HepG2 (cell line): ENCODE results near the gene FNDC10. TPM values are rescaled to one million over a fixed set of nuclear protein-coding genes. Genes with fewer than 3 reads are reported as not detected.

Source experiments
- CENPT ChIP-seq: sonication (generic); formaldehyde crosslinking; IDR thresholded peaks from 2 replicates; pipeline ENCODE4 v1.8.0; 2022; ENCODE audit warnings: low read depth, mild to moderate bottlenecking, moderate library complexity, missing genetic modification reagents
- CHCHD3 ChIP-seq: sonication (generic); formaldehyde crosslinking; IDR thresholded peaks from 2 replicates; pipeline ENCODE4 v1.8.0; 2022; ENCODE audit warnings: mild to moderate bottlenecking, missing genetic modification reagents, moderate library complexity
- FOSL2 ChIP-seq: sonication (generic); formaldehyde crosslinking; IDR thresholded peaks from 2 replicates; pipeline ENCODE4 v1.4.0; 2020; ENCODE audit warnings: missing genetic modification reagents
- FOXC1 ChIP-seq: sonication (generic); formaldehyde crosslinking; IDR thresholded peaks from 2 replicates; pipeline ENCODE4 v1.8.0; 2022; ENCODE audit warnings: mild to moderate bottlenecking, missing genetic modification reagents, borderline replicate concordance
- GABPB1 ChIP-seq: IDR thresholded peaks from 2 replicates; pipeline ENCODE4 v1.6.1; 2016; ENCODE audit warnings: mild to moderate bottlenecking, missing genetic modification reagents, moderate library complexity, missing compliant biosample characterization
- HMGXB4 ChIP-seq, 2 experiments: sonication (generic) in 1 of 2; formaldehyde crosslinking in 1 of 2; IDR thresholded peaks; 2 replicates each; pipeline versions ENCODE4 v1.4.0 to v1.6.1; 2018 to 2020; ENCODE audit warnings: missing genetic modification reagents in 2 of 2, borderline replicate concordance in 1 of 2, low read depth in 1 of 2, mild to moderate bottlenecking in 1 of 2, missing biosample characterization in 1 of 2
- MAF1 ChIP-seq: sonication (generic); formaldehyde crosslinking; IDR thresholded peaks from 2 replicates; pipeline ENCODE4 v1.5.0; 2020; ENCODE audit warnings: missing genetic modification reagents, borderline replicate concordance
- NR2F2 ChIP-seq: IDR thresholded peaks from 2 replicates; pipeline ENCODE4 v1.6.1; 2012; ENCODE audit warnings: low read depth, inconsistent platforms, borderline replicate concordance
- PHF21A ChIP-seq: sonication (generic); formaldehyde crosslinking; IDR thresholded peaks from 2 replicates; pipeline ENCODE4 v1.5.0; 2020; ENCODE audit warnings: mild to moderate bottlenecking, missing genetic modification reagents
- RAD21 ChIP-seq: fragments of 450-650 bp; formaldehyde crosslinking; IDR thresholded peaks from 2 replicates; pipeline ENCODE4 v1.5.0; 2020; ENCODE audit warnings: mild to moderate bottlenecking
- SMAD3 ChIP-seq: sonication (generic); formaldehyde crosslinking; IDR thresholded peaks from 2 replicates; pipeline ENCODE4 v1.4.0; 2020; ENCODE audit warnings: missing genetic modification reagents
- THAP11 ChIP-seq: IDR thresholded peaks from 2 replicates; pipeline ENCODE4 v1.6.1; 2016; ENCODE audit warnings: missing biosample characterization, missing genetic modification reagents
- ZBTB8A ChIP-seq: sonication (generic); formaldehyde crosslinking; IDR thresholded peaks from 2 replicates; pipeline ENCODE4 v1.4.0; 2020; ENCODE audit warnings: mild to moderate bottlenecking, low read depth, missing genetic modification reagents, borderline replicate concordance
- ZFP36 ChIP-seq: fragments of 150-350 bp; IDR thresholded peaks from 2 replicates; pipeline ENCODE4 v1.6.1; 2018; ENCODE audit warnings: borderline replicate concordance, low read length, low read depth; ENCODE audit not compliant: partially characterized antibody
- ZFP36L2 ChIP-seq: sonication (generic); formaldehyde crosslinking; IDR thresholded peaks from 2 replicates; pipeline ENCODE4 v1.4.0; 2020; ENCODE audit warnings: missing genetic modification reagents
- ZNF230 ChIP-seq: sonication (generic); formaldehyde crosslinking; IDR thresholded peaks from 2 replicates; pipeline ENCODE4 v1.4.0; 2020; ENCODE audit warnings: mild to moderate bottlenecking, missing genetic modification reagents
- ZNF251 ChIP-seq: sonication (generic); formaldehyde crosslinking; IDR thresholded peaks from 2 replicates; pipeline ENCODE4 v1.9.0; 2021; ENCODE audit warnings: mild to moderate bottlenecking, missing genetic modification reagents
- ZNF468 ChIP-seq: sonication (generic); formaldehyde crosslinking; IDR thresholded peaks from 2 replicates; pipeline ENCODE4 v1.8.0; 2022; ENCODE audit warnings: mild to moderate bottlenecking, moderate library complexity, missing genetic modification reagents
- ZNF496 ChIP-seq: sonication (generic); formaldehyde crosslinking; IDR thresholded peaks from 2 replicates; pipeline ENCODE4 v1.8.1; 2023; ENCODE audit warnings: mild to moderate bottlenecking, moderate library complexity, missing genetic modification reagents; ENCODE audit not compliant: insufficient replicate concordance
- ZNF614 ChIP-seq: IDR thresholded peaks from 2 replicates; pipeline ENCODE4 v1.6.1; 2018; ENCODE audit warnings: missing biosample characterization, missing genetic modification reagents, inconsistent platforms, borderline replicate concordance
- ZNF687 ChIP-seq: sonication (generic); formaldehyde crosslinking; IDR thresholded peaks from 2 replicates; pipeline ENCODE4 v1.5.1; 2020; ENCODE audit warnings: mild to moderate bottlenecking, missing genetic modification reagents, moderate library complexity
- ZNF775 ChIP-seq: sonication (generic); formaldehyde crosslinking; IDR thresholded peaks from 2 replicates; pipeline ENCODE4 v1.4.0; 2020; ENCODE audit warnings: missing genetic modification reagents, mild to moderate bottlenecking, moderate library complexity, borderline replicate concordance
- ZNF792 ChIP-seq: IDR thresholded peaks from 2 replicates; pipeline ENCODE4 v1.6.1; 2016
- ZNF879 ChIP-seq: sonication (generic); formaldehyde crosslinking; IDR thresholded peaks from 2 replicates; pipeline ENCODE4 v1.8.1; 2023; ENCODE audit warnings: missing genetic modification reagents
- ZSCAN29 ChIP-seq: sonication (generic); formaldehyde crosslinking; conservative IDR thresholded peaks from 2 replicates; pipeline ENCODE4 v1.4.0; 2020; ENCODE audit warnings: mild to moderate bottlenecking, missing genetic modification reagents
- polyA plus RNA-seq, 8 experiments: library from polyadenylated mRNA; depleted of rRNA in 3 of 8; stranded (reverse) in 7 of 8; unstranded in 1 of 8; fragments of >200 nt; fragmentation: Illumina TruSeq in 4 of 8; extraction: Trizol in 4 of 8; gene quantifications; 2 replicates each; pipeline versions ENCODE4 v1.2.1 to v1.2.3, GENCODE V29; 2011 to 2016; ENCODE audit warnings: low read depth in 4 of 8, missing spikeins in 1 of 8, mixed read lengths in 1 of 8; ENCODE audit not compliant: insufficient read depth in 1 of 8
- total RNA-seq, 5 experiments: library from RNA; depleted of rRNA; stranded (reverse); fragments of >200 nt; fragmentation: Illumina TruSeq; extraction: Trizol; gene quantifications; 2 replicates each; pipeline ENCODE4 v1.2.3, GENCODE V29; 2016; ENCODE audit warnings: low read depth in 1 of 5

The FNDC10 gene
- total and polyA plus RNA-seq, 2 of the 13 experiments (the other 11 are each of a cell fraction or from before 2014, with no cell fraction given): 2.2 to 2.5 TPM

GRCh38 chr1:1615256-1616044, 15.5 kb upstream of the FNDC10 start, which contains the start of gene MIB2 (continued):
- TF ChIP-seq FOXC1 (CRISPR knock-in tag) (peak; percentile 81; the same call in 1 of the 2 replicates), ZNF687 (CRISPR knock-in tag) (peak; percentile 73), ZNF468 (CRISPR knock-in tag) (peak; percentile 88; the same call in 1 of the 2 replicates), SMAD3 (CRISPR knock-in tag) (no peak), ZSCAN29 (CRISPR knock-in tag) (peak; percentile 83; the same call in 1 of the 2 replicates), ZNF879 (CRISPR knock-in tag) (no peak), FOSL2 (CRISPR knock-in tag) (no peak), GABPB1 (CRISPR knock-in tag) (peak; percentile 98), PHF21A (CRISPR knock-in tag) (0 out of 2 replicates have a peak, but pooled peaks have one; percentile 61), ZNF775 (0 out of 2 replicates have a peak, but pooled peaks have one; percentile 78), ZFP36 (no peak), HMGXB4 (CRISPR knock-in tag; IDR thresholded peaks at IDR 0.05; ENCODE audit: borderline replicate concordance in 1 of 2, low read depth in 1 of 2) (peak; percentile 83 to 86; a peak in 3 of 4 replicates), ZNF496 (CRISPR knock-in tag) (no peak), ZNF614 (peak; percentile 53; the same call in 1 of the 2 replicates), ZNF251 (no peak), CHCHD3 (CRISPR knock-in tag) (no peak), ZNF792 (CRISPR knock-in tag) (no peak), ZNF230 (peak; percentile 95), RAD21 (CRISPR knock-in tag) (peak; percentile 53), MAF1 (CRISPR knock-in tag) (peak; percentile 78; the same call in 1 of the 2 replicates), ZBTB8A (no peak), THAP11 (CRISPR knock-in tag) (peak; percentile 96), CENPT (CRISPR knock-in tag) (peak; percentile 61; the same call in 1 of the 2 replicates), ZFP36L2 (CRISPR knock-in tag) (peak; percentile 78; the same call in 1 of the 2 replicates), NR2F2 (no peak)
